GM21825 (cell line): Measurements from ENCODE around the gene ZNF432.

Experiments used
- ATAC-seq: cut with Tn5 transposase; IDR thresholded peaks from one replicate; pipeline ENCODE4 v1.9.1; 2021; ENCODE audit warnings: mild to moderate bottlenecking, moderate library complexity; ENCODE audit not compliant: unreplicated experiment

The ZNF432 gene

GRCh38 chr19:52010674-52011073 lies 38.0 kb downstream of the ZNF432 start:
- ATAC-seq, result no peak

- peak; percentile 92 for ATAC-seq
These were observed 40.7 kb downstream of the ZNF432 start, which contains the start of gene ZNF615 for GRCh38 chr19:52007806-52008557. ZNF615 (minus strand) TSS chr19:52008211; CDS start chr19:52003711, 4,500 bp downstream.

GRCh38 chr19:52007451-52007805 lies 41.2 kb downstream of the ZNF432 start:
- no peak for ATAC-seq

GRCh38 chr19:51994048-51994644 lies 54.5 kb downstream of the ZNF432 start:
- ATAC-seq, result no peak

- ATAC-seq, result no peak
These were observed 55.2 kb downstream of the ZNF432 start for GRCh38 chr19:51993422-51993821.

- peak; percentile 77 for ATAC-seq
These were observed 62.0 kb downstream of the ZNF432 start, which contains the start of gene ZNF350 for GRCh38 chr19:51986309-51987291. ZNF350 (minus strand) TSS chr19:51986840; CDS start chr19:51974360, 12,480 bp downstream.

- ATAC-seq, result no peak
These were observed 65.3 kb downstream of the ZNF432 start for GRCh38 chr19:51983361-51983760.
